Amniotic stem cell (primary cell): ENCODE measurements around the gene CHAF1A.

Experiments
- DNase-seq: peaks from one replicate; lab custom pipeline; 2025; lab: John Stamatoyannopoulos, UW

The CHAF1A gene

DNA sequence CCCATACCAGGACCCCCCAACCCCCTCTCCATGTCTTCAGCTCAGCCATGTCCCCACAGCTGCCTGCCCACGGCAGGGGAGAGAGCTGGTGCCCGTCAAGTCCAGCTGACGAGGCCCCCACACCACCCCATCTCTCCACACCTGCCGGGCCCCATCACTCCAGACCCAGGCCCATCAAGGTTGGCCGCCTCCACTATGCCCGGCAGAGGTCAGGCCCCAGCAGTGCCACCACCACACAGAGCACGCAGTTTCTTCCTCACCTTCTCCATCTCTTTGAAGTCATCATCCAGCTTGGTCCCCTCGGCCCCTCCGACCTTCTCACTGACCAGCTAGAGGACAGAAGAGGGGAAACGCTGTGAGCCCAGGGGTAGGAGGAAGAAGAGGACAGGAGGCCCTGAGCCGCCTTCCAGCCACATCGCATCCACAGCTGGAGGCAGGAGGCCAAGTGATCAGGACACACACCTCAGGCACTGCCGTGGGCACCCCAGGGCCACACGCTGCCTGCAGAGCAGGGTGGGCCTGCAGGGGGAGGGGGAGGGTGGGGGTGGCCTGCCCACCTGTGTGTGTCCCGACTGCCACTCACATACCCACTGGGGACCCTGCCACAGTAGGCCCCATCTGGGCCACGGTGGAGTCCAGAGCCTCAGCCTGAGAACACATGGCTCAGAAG, 35.6 kb upstream of the CHAF1A start:
- no peak for DNase-seq

DNA sequence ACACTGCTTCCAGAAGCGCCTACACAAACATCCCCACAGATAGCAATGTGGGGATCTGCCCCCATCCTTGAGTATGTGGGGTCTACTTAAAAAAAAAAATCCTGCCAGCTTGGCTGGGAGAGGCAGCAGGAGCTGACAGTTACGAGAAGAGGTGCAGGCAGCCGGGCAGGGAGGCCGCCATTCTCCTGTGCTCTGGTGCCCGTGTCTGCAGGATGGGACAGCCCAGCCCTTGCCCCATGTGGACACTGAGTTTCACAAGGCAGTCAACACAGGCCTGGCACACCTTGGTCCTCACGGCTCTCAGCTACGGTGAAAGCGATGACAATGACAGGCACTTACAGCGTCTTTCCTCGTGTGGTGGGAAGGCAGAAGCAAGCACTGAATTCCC, 35.1 kb upstream of the CHAF1A start:
- no peak for DNase-seq

GRCh38 chr19:4367781-4368127, 34.7 kb upstream of the CHAF1A start:
- no peak for DNase-seq

GRCh38 chr19:4368128-4368820, 34.2 kb upstream of the CHAF1A start:
- DNase-seq: no peak

GRCh38 chr19:4369109-4369887, 33.1 kb upstream of the CHAF1A start:
- no peak for DNase-seq

DNA sequence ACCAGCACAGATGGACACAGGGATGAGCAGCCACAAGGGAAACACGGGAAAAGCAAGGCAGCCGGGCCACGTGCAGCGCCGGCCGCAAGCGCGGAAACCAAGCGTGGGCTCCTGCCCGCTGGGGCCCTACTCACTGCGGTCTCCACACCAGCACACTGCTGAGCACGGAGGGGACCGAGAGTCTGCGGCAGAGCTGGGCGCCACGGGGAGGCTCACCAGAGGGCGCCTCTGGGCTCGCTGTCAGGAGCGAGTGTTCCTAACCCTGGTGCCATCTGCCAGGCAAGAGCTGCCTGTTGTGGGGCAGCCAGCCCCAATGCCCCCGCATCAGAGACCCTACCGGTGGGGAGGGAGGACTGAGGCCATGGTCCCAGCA, 32.6 kb upstream of the CHAF1A start:
- no peak for DNase-seq

DNA sequence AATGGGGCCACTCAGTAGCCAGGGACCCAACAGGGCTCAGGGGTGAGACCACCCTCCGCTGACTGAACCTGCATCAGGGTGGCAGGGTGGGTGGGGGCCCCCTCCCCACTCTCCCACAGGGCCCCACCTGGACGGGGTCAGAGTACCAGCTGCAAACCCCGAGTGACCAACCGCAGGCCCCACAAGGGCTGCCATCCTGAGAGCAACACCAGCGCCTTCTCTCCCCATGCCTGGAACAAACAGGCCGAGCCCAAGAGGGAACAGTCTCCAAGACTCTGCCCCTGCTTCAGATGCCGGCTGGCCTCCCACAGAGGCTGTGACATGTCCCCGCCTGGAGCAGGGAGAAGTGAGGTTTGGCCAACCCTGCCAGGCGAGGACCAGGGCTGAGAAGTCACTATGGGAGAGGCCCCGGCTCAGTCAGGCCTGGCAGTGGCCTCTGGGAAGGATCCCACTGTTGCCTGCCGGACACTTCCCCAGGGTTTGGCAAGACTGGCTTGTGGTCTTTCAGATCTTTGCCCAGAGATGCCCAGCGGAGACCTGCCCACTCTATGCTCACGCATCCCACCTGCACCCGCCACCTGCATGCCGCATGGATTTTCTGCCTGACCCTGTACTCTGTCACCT, 31.9 kb upstream of the CHAF1A start:
- DNase-seq: no peak

GRCh38 chr19:4371247-4372164, 30.9 kb upstream of the CHAF1A start:
- no peak for DNase-seq

DNA sequence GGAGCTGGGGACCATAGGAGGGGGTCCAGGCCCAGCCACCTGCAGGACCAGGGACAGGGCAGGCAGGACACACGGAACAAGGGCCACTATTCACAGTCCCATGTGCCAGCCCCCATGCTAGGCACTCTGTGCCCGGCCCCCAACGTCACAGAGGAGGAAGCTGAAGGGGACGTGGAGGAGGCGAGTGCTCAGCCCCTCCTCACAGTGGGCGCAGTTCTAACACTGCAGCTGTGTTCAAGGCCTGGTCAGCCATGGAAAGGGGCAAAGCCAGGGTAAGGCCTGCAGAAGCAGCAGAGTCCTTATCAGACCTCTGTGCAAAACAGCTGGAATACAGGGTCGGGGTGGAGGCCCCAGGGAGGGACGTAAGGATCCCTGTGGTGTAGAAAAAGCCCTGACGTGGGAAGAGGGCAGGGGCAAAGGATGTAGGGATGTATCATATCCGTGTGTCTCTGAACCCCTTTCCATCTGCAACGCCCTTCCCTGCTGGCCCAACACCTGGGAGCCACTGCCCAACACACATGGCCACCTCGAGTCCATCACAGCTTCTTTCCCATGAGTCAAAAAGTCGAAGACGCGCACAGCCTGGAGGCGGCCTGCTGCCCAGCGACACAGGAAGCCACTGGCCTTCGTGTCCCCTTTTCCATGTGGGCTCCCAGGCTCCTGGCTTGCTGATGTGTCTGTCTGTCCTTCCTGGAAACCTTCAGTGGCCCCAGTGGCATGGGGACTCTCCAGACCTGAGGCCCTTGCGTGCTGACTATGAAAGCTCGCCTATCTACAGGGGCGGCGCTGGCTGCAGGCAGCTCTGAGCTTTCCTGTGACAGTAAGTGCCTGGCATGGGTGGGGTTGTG, 30.1 kb upstream of the CHAF1A start:
- no peak for DNase-seq

DNA sequence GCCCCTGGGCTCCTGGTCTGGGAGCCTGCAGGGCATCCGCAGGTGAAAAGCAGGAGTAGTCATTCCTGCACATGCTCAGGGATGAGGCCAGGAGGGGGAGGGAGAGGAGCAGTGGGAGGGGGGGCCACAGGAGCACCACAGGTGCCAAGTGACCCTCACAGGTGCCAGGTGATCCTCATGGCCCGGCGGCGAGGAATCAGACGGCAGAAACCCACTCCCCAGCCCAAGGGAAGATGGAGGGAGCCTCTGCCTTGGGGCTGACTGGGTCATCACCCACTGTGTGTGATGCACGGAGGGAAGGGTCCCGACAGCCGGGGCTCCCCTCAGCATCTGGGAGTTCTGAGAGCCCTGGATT, 29.4 kb upstream of the CHAF1A start:
- DNase-seq: no peak

- no peak for DNase-seq
Measured at GRCh38 chr19:4373601-4374497, 28.6 kb upstream of the CHAF1A start.

DNA sequence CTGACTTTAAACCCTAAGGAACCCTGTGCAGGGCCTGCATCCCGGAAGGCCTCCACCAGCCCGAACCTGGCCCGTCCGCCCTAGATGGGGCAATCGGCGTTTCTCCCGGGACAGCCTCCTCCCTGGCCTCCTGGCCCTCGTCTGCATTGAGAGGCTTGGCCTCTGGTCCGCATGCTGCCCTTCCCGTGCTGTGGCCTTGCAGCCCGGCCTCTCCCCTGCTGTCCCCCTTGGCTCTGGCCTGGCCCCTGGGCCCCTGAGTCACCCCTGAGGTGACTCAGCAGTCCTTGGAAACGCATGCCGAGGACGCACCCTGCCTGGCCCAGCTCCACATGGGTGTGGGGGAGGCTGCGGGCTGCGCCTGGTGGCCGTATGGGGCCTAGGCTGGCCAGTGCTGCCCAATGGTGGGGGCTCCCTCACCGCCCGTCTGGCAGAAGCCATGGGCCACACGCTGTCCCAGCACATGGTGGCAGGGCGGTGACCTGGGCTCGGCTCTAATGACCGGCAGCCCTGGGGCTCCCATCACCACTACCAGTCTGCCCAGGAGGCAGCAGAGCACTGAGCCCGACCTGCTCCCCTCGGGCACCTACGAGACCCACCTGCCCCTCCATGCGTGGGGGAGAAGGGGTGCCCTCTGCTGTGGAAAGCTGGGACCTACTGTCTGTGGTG, 27.8 kb upstream of the CHAF1A start:
- DNase-seq: peak; percentile 55

- no peak for DNase-seq
Measured at GRCh38 chr19:4375164-4376027, 27.0 kb upstream of the CHAF1A start.

- no peak for DNase-seq
Measured at GRCh38 chr19:4376028-4376670, 26.3 kb upstream of the CHAF1A start.

GRCh38 chr19:4376671-4376990, 25.8 kb upstream of the CHAF1A start:
- DNase-seq: no peak

- no peak for DNase-seq
Measured at GRCh38 chr19:4376991-4377781, 25.3 kb upstream of the CHAF1A start.

DNA sequence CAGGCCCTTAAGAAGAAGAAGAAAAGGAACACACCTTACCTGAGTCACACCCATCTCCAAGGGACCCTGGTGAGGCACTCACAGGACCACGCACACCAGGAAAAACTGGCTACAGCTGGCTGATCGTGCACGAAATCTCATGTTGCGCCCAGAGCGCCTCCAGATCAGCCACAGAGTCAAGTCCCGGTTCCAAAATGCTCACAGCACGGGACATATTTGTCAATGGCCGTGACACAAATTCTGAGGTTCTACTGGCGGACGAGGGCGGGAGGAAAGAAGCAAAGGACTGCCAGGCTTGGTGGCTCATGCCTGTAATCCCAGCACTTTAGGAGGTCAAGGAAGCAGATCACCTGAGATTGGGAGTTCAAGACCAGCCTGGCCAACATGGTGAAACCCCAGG, 23.6 kb upstream of the CHAF1A start:
- DNase-seq: no peak
